Fibroblast of skin of left biceps (primary cell): ENCODE measurements around the gene ZFHX2.

ENCODE experiments used
- DNase-seq, 2 experiments: peaks; one replicate each; pipeline ENCODE4 v3.0.0-alpha.2; 2013; ENCODE audit warnings: low read depth in 2 of 2

Gene ZFHX2

DNA sequence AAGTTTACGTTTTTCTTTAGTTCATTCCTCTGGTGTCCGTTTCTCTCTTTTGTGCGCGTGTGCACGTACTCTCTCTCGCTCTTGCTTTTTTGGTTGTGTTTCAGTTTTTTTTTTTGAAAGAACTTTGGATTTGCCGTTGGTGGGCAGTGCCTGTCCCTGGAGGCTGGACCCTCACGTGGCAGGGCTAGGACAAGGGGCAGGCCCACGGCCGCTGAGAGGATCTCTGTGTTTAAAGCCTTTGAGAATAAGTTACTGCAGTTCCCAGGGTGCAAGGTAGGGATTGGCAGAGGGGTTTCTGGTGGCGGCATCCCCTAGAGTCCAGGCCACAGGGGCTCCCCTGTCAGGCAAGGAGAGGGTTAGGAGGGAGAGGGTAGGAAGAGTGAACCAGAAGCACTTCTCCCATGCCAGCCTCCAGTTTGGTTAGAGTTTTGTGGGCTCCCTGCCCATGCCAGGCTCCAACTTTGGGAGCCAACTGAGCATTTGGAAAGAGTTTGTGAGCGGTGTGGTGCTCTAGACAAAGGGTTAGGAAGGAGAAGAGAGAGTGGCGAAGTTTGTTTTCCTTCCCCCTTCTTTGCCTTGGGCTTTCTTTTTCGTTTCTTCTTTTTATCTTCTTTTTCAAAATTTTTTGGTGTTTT is 30.5 kb downstream of the ZFHX2 start:
- no peak for DNase-seq

DNA sequence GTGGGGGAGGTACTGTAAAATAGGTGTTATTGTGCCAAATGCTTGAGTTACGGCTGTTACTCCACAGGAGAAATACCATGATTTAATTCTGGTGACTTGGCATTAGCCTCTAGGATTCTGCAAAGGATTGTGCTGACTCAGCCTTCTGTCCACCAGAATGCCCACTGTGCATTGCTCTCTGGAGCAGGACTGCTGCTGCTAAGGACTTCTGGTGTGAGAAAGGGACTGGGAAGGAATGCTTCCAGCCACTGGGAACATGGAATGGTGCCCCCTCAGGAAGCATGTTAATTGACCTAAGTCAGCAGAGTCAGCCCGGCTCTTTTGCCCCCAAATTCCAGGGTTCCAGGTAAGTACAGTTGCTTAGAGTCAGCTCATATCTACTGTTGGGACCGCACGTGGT is 32.9 kb downstream of the ZFHX2 start:
- no peak for DNase-seq

DNA sequence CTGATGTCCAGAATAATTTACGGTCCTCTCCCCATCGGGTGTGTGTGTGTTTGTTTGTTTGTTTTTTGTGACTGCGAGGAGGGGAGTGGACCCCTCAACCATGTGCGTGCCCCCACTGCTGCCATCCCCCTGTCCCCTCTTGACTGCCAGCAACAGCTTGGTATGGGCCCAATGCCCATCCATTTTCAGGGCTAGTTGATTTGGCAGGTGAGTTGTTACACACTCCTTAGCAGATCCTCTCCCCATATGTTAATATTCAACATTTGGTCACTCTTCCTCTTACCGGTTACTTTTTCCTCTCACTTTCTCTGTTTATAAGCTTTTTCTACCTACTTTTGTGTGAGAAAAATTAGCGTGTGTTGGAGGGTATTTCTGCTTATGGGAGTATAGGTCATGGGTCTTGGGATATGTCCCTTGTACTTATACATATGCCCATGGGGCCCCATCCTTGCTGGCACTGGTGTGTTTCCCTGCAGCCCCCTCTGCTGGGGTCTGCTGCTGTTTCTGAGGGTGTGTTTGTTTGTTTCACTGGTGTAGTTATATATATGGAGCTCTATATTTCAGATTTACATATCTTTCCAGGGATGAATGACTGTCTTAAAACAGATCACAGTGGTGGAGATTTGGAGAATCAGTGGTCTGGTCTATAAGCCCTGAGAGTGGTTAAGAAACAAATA is 33.8 kb downstream of the ZFHX2 start:
- no peak for DNase-seq

DNA sequence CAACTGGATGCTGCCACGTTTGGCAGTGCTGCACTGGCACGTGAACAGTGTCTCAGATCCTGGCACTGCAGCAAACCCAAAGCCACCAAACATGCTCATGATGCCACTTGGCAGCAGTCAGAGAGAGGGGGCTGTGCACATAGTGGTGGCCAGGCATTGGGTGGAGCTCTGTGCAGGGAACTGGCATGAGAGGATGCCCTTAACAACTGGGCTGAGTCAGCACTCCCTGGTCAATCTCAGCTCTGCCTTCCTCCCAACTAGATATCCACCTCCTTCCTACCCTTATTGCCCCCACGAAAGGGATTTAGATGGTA is 37.0 kb downstream of the ZFHX2 start:
- no peak for DNase-seq

DNA sequence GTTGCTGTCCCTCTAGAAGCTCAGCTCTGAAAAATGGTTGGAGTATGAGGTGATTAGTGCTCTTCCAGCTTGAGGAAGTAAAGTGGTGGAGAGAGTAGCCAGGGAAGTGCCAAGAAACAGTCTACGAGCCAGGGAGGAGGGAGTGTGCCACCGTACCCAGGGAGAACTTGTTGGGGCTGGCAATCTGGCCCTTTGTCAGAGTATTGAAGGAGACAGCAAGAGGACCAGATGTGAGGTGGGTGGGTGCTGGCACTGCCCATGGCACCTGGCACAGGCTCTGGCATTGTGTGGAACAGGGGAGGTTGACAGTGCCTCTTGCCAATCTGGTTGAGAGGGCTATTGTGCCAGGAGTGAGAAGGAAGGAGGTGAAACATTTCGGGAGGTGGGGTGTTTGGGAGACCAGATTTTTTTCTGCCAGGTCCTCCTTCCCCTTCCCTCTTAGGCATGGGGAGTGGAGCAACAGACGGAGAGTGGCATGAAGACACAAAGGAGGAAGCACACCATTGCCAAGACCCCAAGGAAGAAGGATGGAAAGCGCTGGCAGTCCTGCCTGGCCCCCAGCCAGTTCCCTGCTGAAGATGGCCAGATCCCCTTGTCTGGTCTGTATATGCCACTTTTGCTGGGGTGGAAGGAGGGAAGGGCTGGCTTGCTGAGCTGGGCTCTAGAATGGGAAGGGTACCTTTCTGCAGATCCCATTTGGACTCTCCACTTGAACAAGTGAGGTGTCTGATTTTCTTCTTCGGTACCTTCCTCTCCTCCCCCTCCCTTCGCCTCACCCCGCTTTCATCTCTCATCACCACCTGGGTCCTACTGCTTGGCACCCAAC is 37.5 kb downstream of the ZFHX2 start:
- DNase-seq = no peak

DNA sequence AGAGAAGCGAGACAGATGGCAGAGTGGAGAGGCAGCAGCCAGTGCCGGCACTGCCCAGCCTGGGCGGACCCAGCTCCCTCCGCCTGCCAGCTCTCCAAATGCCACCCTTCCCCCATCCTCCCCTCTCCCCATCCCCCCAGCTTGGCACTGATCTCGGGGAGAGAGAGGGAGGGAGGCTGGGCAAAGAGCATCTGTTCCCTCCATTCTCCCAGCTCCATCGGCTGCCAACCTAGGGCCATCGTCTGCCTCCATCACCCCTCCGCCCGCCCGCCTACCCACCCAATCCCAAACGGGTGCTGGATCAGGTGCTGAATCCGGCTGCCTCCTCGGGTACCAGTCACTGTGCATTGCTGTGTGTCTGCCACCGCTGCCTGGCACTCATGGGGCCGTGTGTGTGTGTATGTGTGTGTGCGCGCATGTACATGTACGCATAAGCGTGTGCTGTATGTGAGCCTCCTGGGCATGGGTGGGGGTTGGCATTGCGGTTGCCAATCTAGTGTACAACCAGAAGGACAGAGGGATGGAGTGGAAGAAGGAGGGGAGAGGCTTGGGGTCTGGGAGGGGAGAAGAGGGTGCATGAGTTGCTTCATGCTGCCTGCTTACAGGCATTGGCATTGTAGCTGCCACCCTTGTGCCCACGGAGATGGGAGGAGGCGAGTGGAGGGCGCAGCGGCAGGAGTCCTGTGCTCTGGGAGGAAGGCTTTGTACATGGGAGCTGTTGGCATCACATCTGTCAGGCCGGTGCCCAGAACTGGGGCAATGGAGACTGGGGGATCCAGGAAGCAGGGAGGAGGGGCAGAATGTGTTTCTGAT is 38.4 kb downstream of the ZFHX2 start:
- DNase-seq = no peak

DNA sequence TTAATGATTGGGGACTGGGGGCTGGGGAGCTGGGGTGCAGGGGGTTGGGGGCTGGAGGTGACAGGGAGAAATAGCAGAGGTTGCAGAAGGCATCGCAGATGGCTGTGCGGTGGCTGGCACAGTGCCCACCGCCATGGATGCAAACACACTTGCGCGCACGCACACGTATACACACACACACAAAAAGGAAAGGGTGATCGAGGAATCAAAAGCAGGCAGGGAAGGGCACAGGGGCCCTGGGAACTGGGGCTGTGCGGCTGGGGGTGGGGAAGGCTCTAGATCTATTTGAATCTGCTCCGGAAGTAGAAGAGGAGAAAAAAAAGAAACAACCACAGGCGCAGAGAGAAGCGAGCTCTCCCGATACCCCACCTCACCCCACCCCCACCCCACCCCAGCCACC is 39.4 kb downstream of the ZFHX2 start:
- no peak for DNase-seq

DNA sequence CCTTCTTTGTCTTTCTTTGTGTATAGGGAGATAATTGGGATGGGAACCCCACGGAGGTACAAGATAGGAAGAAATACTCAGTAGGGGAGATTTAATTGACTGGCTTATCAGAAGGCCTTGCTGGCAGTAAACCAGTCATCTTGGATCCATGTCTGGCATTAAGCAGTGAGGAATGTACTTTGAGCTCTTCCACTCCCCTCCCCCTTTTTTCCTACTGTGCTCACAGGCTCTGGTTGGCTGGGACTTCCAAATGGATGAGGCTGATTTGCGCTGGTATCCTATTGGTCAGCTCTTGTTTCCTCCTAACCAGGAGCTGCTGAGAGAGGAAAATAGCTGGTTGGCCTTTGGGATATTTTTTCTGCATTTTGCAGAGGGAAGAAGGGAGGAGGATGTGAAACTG is 57.3 kb downstream of the ZFHX2 start:
- no peak for DNase-seq

DNA sequence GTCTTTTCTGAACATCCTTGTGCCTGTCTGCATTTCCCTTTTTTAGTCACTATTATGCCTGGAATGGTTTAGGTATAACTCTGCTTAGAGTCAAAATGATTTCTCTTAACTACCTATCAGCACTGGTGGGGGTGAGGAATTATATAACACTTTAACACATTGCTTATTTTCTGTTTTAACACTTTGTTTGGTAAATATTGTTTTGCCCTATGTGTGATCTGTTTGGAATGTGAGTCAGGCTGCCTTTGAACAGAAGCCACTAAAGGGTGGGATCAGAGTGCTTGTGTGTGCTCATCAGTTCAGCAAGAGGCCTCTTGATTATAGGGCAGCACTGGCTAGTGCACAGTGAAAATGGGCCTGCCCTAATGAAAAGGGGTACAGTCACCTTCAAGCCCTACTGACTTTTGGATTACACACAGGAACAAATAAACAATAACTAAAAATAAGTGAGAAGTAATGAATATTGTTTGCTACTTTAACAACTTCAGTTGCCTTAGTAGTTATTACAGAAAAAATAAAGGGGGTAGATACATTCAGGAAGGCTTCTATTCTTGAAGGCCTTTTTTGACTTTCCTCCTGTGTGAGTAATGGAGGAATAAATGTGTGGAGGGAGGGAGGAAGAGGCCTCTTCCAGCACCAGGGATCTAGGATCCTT is 58.8 kb downstream of the ZFHX2 start:
- DNase-seq = no peak

DNA sequence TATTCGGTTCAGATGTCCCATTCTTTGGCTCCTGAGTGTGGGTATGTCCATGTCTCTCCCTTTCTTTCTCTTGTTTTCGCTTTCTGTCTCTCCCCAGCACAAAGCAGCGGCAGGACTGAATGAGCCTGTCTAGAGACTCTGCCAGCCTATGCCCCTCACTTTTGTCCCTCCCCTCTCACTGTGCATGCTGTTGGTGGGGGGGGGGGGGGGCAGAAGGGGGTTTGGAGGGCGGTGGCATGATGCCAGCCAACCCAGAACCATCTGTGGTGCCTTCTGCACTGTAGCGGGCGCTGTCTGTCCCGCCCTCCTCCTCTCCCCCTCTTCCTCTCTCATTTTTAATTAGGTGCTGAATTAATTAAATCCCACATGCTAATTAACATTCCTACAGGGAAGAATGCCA is 64.3 kb downstream of the ZFHX2 start:
- no peak for DNase-seq

DNA sequence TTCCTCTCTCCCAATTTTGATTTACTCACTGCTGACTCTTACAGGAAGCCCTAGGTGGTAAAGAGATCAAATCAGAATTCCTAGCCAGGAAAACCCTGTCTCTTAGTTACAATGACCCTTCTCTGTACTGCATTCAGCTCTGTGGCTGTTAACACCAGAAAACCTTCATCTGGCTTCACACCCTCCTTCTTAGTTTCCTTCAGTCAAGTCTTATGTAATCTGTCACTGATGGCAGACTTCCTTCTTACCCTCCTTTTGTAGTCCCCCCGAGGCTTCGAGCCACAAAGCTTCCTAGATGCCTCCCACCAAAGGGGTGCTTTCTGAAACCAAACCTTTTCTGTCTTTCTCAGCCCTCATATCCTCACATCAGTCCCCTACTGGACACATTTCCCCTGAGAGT is 65.5 kb downstream of the ZFHX2 start:
- no peak for DNase-seq

DNA sequence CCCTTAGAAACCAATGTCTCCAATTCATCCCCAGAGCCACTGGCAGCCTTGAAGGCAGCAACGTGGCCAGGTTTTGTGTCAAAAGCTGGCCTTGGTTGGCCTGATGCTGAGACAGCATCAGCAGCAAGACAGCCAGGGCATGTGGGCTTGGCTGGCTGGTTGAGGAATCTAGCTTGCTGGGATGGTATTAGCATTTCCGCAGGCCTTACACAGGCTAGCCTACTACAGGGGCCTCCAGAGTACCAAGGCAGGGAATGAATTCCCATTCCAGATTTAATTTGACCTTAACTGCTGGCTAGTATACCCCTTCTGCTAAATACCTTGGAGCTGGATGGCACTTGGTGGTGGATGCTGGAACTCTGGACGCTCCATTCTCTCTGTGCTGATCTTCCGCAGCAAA is 66.2 kb downstream of the ZFHX2 start:
- DNase-seq = no peak

DNA sequence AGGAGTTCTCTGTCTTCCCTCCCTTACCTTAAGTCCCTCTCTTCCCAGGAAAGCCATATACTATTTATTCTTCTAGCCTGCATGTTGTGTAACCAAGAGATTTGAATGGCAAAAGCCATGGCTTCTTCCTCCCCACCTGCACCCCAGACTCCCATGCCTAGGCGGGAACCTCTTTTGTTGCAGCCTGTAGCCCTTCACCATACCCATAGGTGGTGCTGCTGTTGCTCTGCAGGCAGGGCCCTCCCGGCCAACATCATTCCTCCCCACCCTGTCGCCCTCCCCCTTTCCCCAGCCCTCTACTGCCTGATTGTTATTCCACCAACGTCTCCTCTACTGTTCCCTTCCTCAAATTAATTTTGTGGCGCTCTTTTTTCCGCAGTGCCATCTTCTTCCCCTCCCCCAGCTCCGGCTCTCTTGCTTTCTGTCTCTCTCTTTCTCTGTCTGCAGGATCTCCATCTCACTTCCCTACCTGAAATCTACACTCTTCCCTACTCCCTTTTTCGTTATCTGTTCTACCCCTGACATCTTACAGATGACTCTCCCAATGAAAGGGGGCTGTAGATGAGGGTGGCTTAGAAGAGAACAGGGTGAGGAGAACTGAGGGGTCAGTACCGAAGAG is 68.2 kb downstream of the ZFHX2 start:
- DNase-seq = no peak

DNA sequence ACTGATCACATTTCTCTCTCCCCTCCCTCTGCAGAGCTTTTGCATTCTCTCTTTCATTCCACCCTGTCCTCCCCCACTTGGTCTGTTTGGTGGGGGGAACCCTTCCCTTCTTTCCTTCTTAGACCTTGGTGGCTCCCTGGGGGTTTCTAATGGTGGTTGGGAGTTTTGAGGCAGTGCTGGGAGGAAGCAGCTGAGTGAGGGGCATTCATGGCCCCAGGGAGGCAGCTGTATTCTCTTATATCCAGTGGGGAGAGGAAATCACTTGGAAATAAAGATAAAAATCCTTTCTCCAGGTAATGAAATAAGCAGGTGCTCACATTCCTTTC is 68.8 kb downstream of the ZFHX2 start:
- DNase-seq = no peak

DNA sequence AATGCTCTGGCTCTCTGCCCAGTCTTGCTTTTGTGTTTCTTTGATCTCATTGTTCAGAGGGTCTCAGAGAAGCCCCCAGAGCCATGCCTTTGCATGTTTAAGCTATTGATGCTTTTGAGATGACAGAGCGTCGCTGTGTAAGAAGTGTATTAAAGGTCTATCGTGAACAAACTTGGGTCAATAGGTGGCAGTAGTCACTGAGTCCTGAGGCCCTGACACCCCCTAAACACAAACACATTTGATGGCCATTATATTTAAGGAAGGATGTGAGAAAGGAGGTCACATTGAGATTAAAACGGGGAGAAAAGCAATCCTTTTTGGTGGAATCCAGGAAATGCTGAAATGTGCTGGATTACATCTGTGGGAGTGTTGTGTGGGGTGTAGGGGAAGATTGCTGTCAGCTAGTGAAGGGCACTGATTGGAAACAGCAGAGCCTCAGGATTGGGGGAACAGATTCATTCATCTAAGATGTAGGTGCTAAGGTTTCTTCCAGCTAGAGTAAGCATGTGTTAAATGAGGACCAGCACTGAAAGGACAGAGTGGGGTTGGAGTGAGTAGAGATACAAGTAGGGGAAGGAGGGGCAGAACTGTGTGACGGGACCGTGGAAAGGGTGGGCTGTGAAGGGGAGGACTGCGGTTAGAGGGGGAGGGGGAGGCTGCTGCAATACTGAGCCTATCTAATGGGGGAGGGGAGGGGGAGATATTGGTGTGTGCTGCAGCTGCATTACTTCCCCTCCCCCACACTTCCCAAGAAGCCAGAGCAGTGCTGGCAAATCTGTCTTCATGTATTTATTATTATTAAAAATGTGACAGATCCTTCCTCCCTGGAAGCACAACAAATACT is 69.4 kb downstream of the ZFHX2 start:
- no peak for DNase-seq

DNA sequence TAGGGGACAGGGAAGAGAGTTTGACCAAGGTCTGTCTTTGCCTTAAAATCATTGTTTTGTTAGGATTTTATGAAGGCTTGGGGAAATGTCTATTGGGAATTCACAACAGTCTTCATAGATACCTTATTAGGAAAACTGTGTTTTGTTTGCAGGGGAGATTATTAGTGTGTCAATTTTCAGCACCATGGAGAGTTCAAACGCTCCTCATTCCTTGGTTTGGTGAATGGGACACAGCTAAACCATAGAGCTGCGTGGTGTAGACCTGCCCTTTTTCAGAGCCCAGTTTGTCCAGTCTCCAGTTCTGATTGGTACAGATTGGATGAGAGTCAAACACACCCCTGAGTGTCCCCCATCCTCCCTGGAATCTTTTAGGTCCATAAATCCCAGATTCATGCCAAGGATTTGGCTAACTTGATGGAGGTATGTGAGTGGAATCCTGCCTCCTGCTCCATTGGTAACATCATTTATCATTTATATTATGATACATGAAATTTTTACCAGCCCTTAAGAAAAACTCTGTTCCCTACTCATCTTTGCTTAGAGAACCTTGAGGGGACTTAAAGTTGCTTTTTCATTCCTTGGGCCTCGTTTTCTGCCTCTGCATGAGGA is 70.1 kb downstream of the ZFHX2 start:
- DNase-seq = no peak

DNA sequence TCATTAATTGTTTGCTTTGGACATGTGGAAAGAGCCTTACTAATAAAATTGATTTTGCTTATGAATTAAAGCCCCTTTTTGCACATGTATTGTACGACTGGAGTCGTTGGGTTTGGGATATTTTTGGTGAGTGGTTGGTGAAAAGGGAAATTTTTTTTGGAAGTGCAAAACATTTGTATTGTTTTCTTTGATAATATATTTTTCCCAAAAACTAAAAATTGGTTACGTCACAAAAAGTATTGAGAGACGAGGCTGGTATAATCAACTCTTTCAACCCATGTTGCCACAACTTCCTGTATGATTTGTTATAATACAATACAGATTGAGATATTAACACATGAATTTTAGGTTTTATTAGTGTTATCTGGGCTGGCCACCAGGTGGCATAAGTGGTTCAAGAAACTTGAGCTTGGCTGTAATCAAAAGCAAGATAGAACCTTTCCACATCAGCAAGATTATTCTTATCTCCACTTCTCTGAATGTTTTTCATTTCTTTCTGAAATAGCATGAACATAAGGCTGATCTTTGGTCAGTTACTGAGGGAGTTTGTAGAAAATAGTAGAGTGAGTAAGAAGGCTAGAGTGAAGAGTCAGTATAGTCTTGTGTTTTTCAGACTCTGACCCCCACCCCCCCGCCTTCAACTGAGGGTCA is 73.3 kb downstream of the ZFHX2 start:
- DNase-seq = peak; percentile 25 to 37

DNA sequence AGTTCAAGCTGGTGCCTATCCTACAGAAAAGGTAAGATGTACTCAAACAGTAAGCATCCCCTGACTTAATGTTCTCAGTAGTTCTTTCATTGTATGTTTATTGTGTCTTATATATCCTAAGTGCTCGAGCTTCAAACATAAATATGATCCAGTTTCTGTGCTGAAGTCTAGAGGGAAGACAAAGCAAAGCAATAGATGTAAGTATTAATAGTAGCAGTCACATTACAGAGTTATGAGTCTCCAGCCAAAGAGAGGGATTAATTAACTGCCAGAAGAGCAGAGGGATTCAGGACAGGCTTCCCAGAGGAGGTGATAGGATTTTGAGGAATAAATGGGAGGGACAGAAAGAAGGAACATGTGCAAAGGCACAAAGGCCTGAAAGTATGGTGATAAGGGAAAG is 80.6 kb downstream of the ZFHX2 start:
- DNase-seq = no peak
